ENCODE data around the gene IRF5.

IRF5 gene, protein sequence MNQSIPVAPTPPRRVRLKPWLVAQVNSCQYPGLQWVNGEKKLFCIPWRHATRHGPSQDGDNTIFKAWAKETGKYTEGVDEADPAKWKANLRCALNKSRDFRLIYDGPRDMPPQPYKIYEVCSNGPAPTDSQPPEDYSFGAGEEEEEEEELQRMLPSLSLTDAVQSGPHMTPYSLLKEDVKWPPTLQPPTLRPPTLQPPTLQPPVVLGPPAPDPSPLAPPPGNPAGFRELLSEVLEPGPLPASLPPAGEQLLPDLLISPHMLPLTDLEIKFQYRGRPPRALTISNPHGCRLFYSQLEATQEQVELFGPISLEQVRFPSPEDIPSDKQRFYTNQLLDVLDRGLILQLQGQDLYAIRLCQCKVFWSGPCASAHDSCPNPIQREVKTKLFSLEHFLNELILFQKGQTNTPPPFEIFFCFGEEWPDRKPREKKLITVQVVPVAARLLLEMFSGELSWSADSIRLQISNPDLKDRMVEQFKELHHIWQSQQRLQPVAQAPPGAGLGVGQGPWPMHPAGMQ

DNA sequence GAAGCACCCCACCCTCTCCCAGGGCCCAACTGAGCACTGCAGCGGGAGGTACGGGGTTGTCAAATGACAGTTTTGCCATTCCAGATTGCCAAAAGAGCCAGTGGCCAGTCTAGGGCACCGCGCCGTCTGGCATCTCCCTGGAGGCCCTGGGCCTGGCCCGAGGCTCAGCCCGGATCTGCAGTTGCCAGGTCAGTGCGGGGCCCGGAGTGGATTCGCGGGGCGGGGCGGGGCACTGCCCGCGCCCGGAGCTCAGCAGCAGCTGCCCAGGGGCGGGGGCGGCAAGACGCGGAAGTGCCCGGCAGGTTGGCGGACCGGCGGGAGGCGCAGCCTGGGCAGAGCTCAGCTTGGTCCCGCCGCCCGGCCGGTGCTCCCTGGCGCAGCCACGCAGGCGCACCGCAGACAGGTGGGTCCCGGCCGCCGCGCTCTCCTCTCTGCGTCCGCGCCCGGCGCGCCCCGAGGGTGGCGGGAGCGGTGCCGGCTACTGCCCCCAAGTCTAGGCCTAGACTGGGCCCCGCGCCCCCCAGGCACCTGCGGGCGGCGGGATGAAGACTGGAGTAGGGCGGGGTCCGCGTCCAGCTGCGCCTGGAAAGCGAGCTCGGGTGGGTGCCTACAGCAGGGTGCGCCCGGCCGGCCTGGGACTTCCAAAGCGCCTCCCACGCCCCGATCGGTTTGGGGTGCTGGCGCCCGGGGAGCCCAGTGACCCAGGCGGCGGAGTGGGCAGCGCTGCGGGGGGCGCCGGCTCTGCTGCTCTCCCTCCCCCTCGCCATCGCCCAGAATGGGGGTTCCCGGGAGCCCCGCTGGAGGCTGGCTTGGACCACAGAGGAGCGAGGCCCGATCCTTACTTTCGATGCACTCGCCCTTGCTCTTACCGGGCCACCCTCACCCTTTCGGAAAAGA is at the start of gene IRF5:
Gene IRF5 (plus strand): TSS at position 281 of the 897 bp plus-strand sequence. CDS start 4,155 bp downstream, outside the sequence.
- peak within 1 kb of the TSS; percentile 29 for H3K4me3 ChIP-seq (ENCODE audit: low read depth, low read length)
- TF ChIP-seq, protein P1, sequence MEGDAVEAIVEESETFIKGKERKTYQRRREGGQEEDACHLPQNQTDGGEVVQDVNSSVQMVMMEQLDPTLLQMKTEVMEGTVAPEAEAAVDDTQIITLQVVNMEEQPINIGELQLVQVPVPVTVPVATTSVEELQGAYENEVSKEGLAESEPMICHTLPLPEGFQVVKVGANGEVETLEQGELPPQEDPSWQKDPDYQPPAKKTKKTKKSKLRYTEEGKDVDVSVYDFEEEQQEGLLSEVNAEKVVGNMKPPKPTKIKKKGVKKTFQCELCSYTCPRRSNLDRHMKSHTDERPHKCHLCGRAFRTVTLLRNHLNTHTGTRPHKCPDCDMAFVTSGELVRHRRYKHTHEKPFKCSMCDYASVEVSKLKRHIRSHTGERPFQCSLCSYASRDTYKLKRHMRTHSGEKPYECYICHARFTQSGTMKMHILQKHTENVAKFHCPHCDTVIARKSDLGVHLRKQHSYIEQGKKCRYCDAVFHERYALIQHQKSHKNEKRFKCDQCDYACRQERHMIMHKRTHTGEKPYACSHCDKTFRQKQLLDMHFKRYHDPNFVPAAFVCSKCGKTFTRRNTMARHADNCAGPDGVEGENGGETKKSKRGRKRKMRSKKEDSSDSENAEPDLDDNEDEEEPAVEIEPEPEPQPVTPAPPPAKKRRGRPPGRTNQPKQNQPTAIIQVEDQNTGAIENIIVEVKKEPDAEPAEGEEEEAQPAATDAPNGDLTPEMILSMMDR (IDR thresholded peaks at IDR 0.05; ENCODE audit: low read depth, low read length) = no peak
- in situ Hi-C loops (cut with HindIII; ENCODE audit: low sequenced_read_pairs) = no loop called here
- DNase-seq (ENCODE audit: low read depth, low spot score) = no peak

DNA sequence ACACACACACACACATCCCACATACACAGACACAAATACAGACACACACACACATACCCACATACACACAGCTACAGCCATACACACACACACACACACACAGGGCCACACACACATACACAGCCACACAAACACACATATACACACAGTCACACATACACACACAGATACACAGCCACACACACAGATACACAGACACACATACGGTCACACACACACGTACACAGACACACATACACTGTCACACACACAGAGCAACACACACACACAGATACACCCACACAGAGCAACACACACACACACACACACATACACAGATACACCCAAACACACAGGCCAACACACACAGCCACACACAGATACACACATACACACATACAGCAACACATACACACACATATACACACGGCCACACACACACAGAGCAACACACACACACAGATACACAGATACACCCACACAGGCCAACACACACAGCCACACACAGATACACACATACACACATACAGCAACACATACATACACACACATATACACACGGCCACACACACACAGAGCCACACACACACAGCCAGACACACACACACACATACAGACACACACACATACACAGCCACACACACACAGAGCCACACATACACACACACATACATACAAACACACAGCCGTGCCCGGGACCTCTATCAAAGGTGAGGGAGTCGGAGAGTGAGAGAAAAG is 49.5 kb upstream of the IRF5 start:
- no peak for DNase-seq (ENCODE audit: low read depth, low spot score)
- in situ Hi-C loops (cut with HindIII; ENCODE audit: low sequenced_read_pairs) = no loop called here
- TF ChIP-seq, protein P1 (IDR thresholded peaks at IDR 0.05; ENCODE audit: low read depth, low read length) = no peak
- no peak overlapping the region for H3K4me3 ChIP-seq (ENCODE audit: low read depth, low read length)

DNA sequence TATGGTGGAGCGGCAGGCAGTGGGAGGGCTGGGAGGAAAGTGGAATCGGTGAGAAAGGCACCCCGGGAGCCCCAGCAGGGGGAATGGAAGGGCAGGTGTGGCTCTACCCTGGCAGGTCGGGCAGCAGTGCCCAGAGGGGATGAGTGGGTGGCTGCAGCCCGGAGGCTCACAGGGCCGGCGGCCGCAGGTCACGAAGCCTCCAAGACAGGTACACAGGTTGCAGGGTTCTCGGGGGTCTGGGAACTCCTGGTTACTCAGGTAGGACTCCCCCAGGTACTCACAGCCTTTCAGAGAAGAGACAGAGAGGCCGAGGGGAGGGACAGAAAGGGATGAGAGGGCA is 49.0 kb upstream of the IRF5 start:
- TF ChIP-seq, protein P1 (IDR thresholded peaks at IDR 0.05; ENCODE audit: low read depth, low read length) = no peak
- no peak for DNase-seq (ENCODE audit: low read depth, low spot score)
- in situ Hi-C loops (cut with HindIII; ENCODE audit: low sequenced_read_pairs) = no loop called here
- H3K4me3 ChIP-seq (ENCODE audit: low read depth, low read length) = no peak overlapping the region

DNA sequence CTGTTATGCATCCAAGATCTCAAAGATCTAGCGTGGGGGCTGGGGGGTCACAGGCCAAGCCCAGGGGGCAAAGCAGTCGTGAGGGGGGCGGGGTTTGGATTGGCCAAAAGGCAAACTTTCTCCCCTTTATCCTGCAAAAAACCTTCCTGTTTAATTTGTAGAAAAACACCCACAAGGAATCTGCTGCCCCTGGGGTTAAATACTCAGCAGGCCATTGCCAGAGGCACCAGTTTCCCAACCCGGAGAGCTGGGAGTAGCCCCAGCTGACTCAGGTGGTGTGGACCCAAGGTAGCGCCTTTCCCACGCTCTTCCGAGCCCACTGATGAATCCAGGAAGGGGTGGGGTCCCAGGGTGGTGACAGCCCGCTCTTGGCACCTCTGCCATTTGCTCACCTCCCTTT is 48.6 kb upstream of the IRF5 start:
- H3K4me3 ChIP-seq (ENCODE audit: low read depth, low read length) = no peak overlapping the region
- TF ChIP-seq, protein P1 (IDR thresholded peaks at IDR 0.05; ENCODE audit: low read depth, low read length) = no peak
- in situ Hi-C loops (cut with HindIII; ENCODE audit: low sequenced_read_pairs) = no loop called here
- DNase-seq (ENCODE audit: low read depth, low spot score) = no peak

DNA sequence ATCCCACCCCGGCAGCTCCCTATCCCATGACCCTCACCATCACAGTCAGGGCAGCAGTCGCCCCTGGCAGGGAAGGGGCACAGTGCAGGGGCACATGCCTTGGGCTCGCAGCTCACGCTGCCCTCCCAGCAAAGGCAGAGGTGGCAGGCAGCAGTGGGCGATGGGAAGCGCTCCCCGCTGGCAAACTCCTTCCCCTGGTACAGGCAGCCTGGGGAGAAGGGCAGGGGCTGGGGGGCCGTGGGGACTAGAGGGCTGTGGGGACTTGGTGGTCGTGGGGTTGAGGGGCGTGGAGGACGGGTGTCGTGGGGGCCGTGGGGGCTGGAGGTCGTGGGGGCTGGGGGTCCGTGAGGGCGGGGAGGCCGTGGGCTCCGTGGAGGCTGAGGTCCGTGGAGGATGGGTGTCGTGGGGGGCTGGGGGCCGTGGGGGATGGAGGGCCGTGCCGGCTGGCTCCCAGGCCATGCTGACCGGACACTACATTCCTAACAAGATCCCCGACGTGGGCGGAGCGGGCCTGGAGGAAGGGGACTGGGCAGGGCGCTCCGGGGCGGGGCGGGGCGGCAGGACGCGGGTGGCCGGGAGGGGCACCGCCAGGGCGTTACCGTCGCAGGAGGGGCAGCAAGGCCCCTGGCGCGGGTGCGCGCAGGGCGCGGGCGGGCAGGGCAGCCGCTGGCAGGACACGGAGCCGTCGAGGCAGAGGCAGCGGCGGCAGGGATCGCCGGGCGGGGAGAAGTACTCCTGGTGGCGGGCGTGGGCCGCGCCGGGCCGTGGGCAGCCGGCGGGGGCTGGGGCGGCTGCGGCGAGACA is 47.2 kb upstream of the IRF5 start:
- TF ChIP-seq, protein P1 (IDR thresholded peaks at IDR 0.05; ENCODE audit: low read depth, low read length) = no peak
- no peak for DNase-seq (ENCODE audit: low read depth, low spot score)
- in situ Hi-C loops (cut with HindIII; ENCODE audit: low sequenced_read_pairs) = no loop called here
- H3K4me3 ChIP-seq (ENCODE audit: low read depth, low read length) = no peak overlapping the region
